Measurements from ENCODE around the gene FRMD8. TPM values are rescaled to one million over a fixed set of nuclear protein-coding genes. Genes with fewer than 3 reads are reported as not detected.
A peak's percentile ranks its signal among the peaks of the same experiment; 100 is the strongest.

FRMD8 gene
- total and polyA plus RNA-seq, 2 of the 4 experiments (the other 2 are of a cell fraction) = 11.3 to 19.8 TPM

DNA sequence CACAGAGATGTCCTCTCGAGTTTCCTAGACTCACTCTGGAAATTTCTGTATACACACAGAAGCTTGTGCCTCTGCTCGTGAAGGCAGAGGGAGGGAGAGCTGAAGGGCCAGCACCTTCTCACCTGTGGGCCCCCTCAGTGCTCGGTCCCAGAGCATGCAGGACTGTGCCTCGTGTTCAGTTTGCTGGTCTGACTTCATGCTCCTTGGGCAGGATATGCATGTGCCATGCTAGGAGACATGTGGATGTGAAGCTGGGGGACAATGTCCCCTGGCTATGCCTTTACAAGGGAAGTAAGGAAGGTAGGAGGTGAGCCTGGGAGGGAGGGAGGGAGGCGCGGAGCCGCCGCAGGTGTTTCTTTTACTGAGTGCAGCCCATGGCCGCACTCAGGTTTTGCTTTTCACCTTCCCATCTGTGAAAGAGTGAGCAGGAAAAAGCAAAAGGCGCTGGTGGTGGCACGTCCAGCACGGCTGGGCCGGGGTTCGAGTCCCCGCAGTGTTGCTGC lies 58.7 kb downstream of the FRMD8 start:
- Histone ChIP-seq H2BK5ac (ENCODE audit: low read depth, low read length, poor library complexity, severe bottlenecking) (peak overlapping the region; percentile 19), H2BK120ac (ENCODE audit: low read depth, low read length) (no peak overlapping the region), H2BK20ac (ENCODE audit: low read depth, low read length) (no peak overlapping the region), H3K56ac (ENCODE audit: extremely low read depth, insufficient read depth, low read length) (no peak overlapping the region), H4K91ac (ENCODE audit: insufficient read depth, low read depth, low read length) (no peak overlapping the region), H3K27ac (ENCODE audit: insufficient read depth, low read length) (no peak overlapping the region), H4K20me1 (ENCODE audit: insufficient read depth, low read length) (peaks cover 90% of the 10 kb centered on the region), H3K18ac (ENCODE audit: low read depth, low read length) (no peak overlapping the region), H3K4ac (ENCODE audit: low read depth, low read length) (no peak overlapping the region), H3K79me1 (ENCODE audit: low read depth in 1 of 2, low read length in 2 of 2) (peaks cover 7 to 56% of the 10 kb centered on the region in 2 experiments), H3K14ac (replicated peaks; ENCODE audit: low read depth, low read length) (no peak overlapping the region), H3K4me3 (ENCODE audit: insufficient read depth, low read depth, low read length) (no peak overlapping the region), H3K9me3 (ENCODE audit: control insufficient read depth, insufficient read depth, low read length) (no peaks in the 10 kb centered on the region), H2BK15ac (ENCODE audit: low read depth, low read length) (no peak overlapping the region), H3K23ac (ENCODE audit: low read depth, low read length) (no peak overlapping the region), H4K8ac (ENCODE audit: low read depth in 2 of 2, low read length in 2 of 2) (no peak overlapping the region), H3K27me3 (ENCODE audit: control insufficient read depth, insufficient read depth, low read length) (no peaks in the 10 kb centered on the region), H2AK5ac (ENCODE audit: low read depth, low read length) (no peak overlapping the region), H2AFZ (replicated peaks; ENCODE audit: low read length, poor library complexity) (peak overlapping the region; percentile 55), H3K9ac (ENCODE audit: low read depth, low read length) (no peak overlapping the region), H3K4me2 (ENCODE audit: low read depth, low read length) (no peak overlapping the region), H3K4me1 (ENCODE audit: control insufficient read depth, insufficient read depth, low read length) (peaks cover 4% of the 10 kb centered on the region; the same call in 1 of the 2 replicates), H4K5ac (ENCODE audit: low read depth, low read length) (no peak overlapping the region), H3K36me3 (ENCODE audit: control insufficient read depth, insufficient read depth, low read length) (peaks cover 41% of the 10 kb centered on the region), H2AK9ac (replicated peaks; ENCODE audit: low read depth, low read length, poor library complexity) (peak overlapping the region; percentile 75), H3K9me1 (ENCODE audit: insufficient read depth, low read length) (peaks cover 16% of the 10 kb centered on the region)
- WGBS, 2 experiments (ENCODE audit: extremely low coverage in 2 of 2, insufficient read length in 1 of 2) = 93% methylated on average over 4 of the region's 15 CpGs; no CpG with 5 or more reads in 1 of the 2 experiments
- dilution Hi-C loops (cut with HindIII; ENCODE audit: low sequenced_read_pairs, unreplicated experiment) = no loop called here
- CTCF ChIA-PET = no interaction called here
- TF ChIP-seq, protein P1, sequence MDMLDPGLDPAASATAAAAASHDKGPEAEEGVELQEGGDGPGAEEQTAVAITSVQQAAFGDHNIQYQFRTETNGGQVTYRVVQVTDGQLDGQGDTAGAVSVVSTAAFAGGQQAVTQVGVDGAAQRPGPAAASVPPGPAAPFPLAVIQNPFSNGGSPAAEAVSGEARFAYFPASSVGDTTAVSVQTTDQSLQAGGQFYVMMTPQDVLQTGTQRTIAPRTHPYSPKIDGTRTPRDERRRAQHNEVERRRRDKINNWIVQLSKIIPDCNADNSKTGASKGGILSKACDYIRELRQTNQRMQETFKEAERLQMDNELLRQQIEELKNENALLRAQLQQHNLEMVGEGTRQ (IDR thresholded peaks at IDR 0.05; ENCODE audit: low read depth, low read length) = no peak; the same call in 1 of the 2 replicates
- TF ChIP-seq POLR2A (IDR thresholded peaks at IDR 0.05; ENCODE audit: low read depth, low read length) = 0 out of 2 replicates have a peak, but pooled peaks have one; percentile 19
- POLR2A ChIA-PET (ENCODE audit: unreplicated experiment) = interaction anchor here (0.6 kb wide), 1 partner anchor 63 kb away, joined by 3 read pairs; no protein-coding TSS in a partner anchor
- no TSS peak for BruUV-seq (replicated peaks)
- in situ Hi-C loops (cut with MboI; ENCODE audit: low sequenced_read_pairs) = no loop called here
- ATAC-seq (ENCODE audit: low read depth) = no peak
- intact Hi-C loops (cut with micrococcal nuclease) = no loop called here
- DNase-seq = peak; percentile 48

All from IMR-90 (cell line).